Endothelial cell of umbilical vein (primary cell): ENCODE measurements around the gene C5orf24. TPM values are rescaled to one million over a fixed set of nuclear protein-coding genes. Genes with fewer than 3 reads are reported as not detected.

Experiments
- BruUV-seq: library from RNA; stranded (reverse); fragments of 400-500 nt; replicated peaks from 2 replicates; lab custom pipeline; 2021; lab: Mats Ljungman, UMichigan
- CTCF ChIA-PET: fragments of 300-600, 350-600 bp; sonication (Branson Sonifier 250); formaldehyde crosslinking; loops from one replicate; lab custom pipeline; 2021; ENCODE audit warnings: antibody characterized with exemption, inconsistent platforms; lab: Charles Lee
- POLR2A ChIA-PET: fragments of 300-600, 350-600 bp; sonication (Branson Sonifier 250); formaldehyde crosslinking; loops from one replicate; lab custom pipeline; 2021; ENCODE audit warnings: antibody characterized with exemption, inconsistent platforms; lab: Charles Lee
- DNase-seq: peaks from one replicate; pipeline ENCODE4 v3.0.0-alpha.2; 2011; ENCODE audit warnings: low read depth, low spot score
- FAIRE-seq: peaks from 2 replicates; lab custom pipeline; 2011; peaks lifted over from hg19 to GRCh38; lab: Jason Lieb, UNC
- H2AFZ ChIP-seq: 2 replicates; pipeline ENCODE4 v1.6.0; 2012; ENCODE audit warnings: low read depth, low read length, control low read depth, inconsistent platforms
- H3K27ac ChIP-seq: 2 replicates; pipeline ENCODE4 v1.5.1; 2011; ENCODE audit warnings: low read depth, mild to moderate bottlenecking, control low read depth, low read length, moderate library complexity; ENCODE audit not compliant: insufficient read depth
- H3K27me3 ChIP-seq, 2 experiments: 2 replicates each; pipeline versions ENCODE4 v1.6.0 to v1.6.1; 2011; ENCODE audit warnings: low read length in 2 of 2, mixed read lengths in 1 of 2; ENCODE audit not compliant: control insufficient read depth in 2 of 2, insufficient read depth in 2 of 2
- H3K36me3 ChIP-seq, 2 experiments: 2 replicates in 1 of 2; 3 replicates in 1 of 2; pipeline ENCODE4 v1.5.1; 2011; ENCODE audit warnings: low read length in 2 of 2, mild to moderate bottlenecking in 1 of 2, moderate library complexity in 1 of 2; ENCODE audit not compliant: control insufficient read depth in 2 of 2, insufficient read depth in 2 of 2; ENCODE audit errors: extremely low read depth in 1 of 2
- H3K4me1 ChIP-seq: 3 replicates; pipeline ENCODE4 v1.5.1; 2011; ENCODE audit warnings: mild to moderate bottlenecking, low read length; ENCODE audit not compliant: control insufficient read depth, insufficient read depth; ENCODE audit errors: extremely low read depth
- H3K4me2 ChIP-seq: 2 replicates; pipeline ENCODE4 v1.6.1; 2011; ENCODE audit warnings: low read length, control low read depth, mixed read lengths; ENCODE audit not compliant: insufficient read depth
- H3K4me3 ChIP-seq, 3 experiments: fragments of 200-600 bp in 1 of 3; sonication (generic), shearing (Covaris generic) in 1 of 3; replicated peaks in 1 of 3; 2 replicates each; pipeline ENCODE4 v1.5.1; 2011 to 2016; ENCODE audit warnings: control low read depth in 3 of 3, low read length in 3 of 3, mild to moderate bottlenecking in 2 of 3, inconsistent platforms in 1 of 3, low read depth in 1 of 3, moderate library complexity in 1 of 3; ENCODE audit not compliant: insufficient read depth in 1 of 3
- H3K79me2 ChIP-seq: 2 replicates; pipeline ENCODE4 v1.6.0; 2012; ENCODE audit warnings: low read length, inconsistent platforms; ENCODE audit not compliant: control insufficient read depth, insufficient read depth
- H3K9ac ChIP-seq: replicated peaks from 2 replicates; pipeline ENCODE3; 2011; ENCODE audit warnings: low read length, control low read depth; ENCODE audit not compliant: insufficient read depth; ENCODE audit errors: extremely low read depth
- H3K9me1 ChIP-seq: replicated peaks from 3 replicates; pipeline ENCODE4 v1.6.0; 2011; ENCODE audit warnings: mild to moderate bottlenecking, low read length; ENCODE audit not compliant: control insufficient read depth, insufficient read depth; ENCODE audit errors: extremely low read depth
- H3K9me3 ChIP-seq: replicated peaks from 2 replicates; pipeline ENCODE4 v1.5.1; 2012; ENCODE audit warnings: low read length, inconsistent platforms; ENCODE audit not compliant: control insufficient read depth, insufficient read depth
- H4K20me1 ChIP-seq: replicated peaks from 2 replicates; pipeline ENCODE3; 2011; ENCODE audit warnings: mild to moderate bottlenecking, low read length; ENCODE audit not compliant: control insufficient read depth, insufficient read depth; ENCODE audit errors: extremely low read depth
- FOS ChIP-seq: IDR thresholded peaks from 2 replicates; pipeline ENCODE4 v1.6.1; 2011; ENCODE audit warnings: mild to moderate bottlenecking, low read length, moderate library complexity, borderline replicate concordance; ENCODE audit not compliant: insufficient read depth
- JUN ChIP-seq: IDR thresholded peaks from 2 replicates; pipeline ENCODE4 v1.6.1; 2011; ENCODE audit warnings: borderline replicate concordance, low read depth; ENCODE audit not compliant: insufficient read length, insufficient read depth
- MYC ChIP-seq: IDR thresholded peaks from one replicate; pipeline ENCODE4 v1.6.1; 2011; ENCODE audit warnings: mild to moderate bottlenecking, low read depth, low read length
- dilution Hi-C: fragments of 300-500 bp; cut with MboI; formaldehyde crosslinking; loops from one replicate; pipeline ENCODE4 v1.15.0; 2019; ENCODE audit warnings: low sequenced_read_pairs; ENCODE audit not compliant: extremely low pct_ligation_motif_present
- intact Hi-C: fragments of 100-400 bp; cut with micrococcal nuclease; formaldehyde crosslinking; loops from one replicate; pipeline ENCODE4 v1.10.0; 2022
- polyA plus RNA-seq, 4 experiments: library from polyadenylated mRNA; depleted of rRNA in 3 of 4; stranded (reverse) in 3 of 4; unstranded in 1 of 4; fragments of >200 nt; gene quantifications; 2 replicates each; pipeline versions ENCODE4 v1.2.1 to v1.2.3, GENCODE V29; 2011 to 2012; ENCODE audit warnings: missing spikeins in 1 of 4
- total RNA-seq: library from RNA; stranded (reverse); gene quantifications from 2 replicates; pipeline ENCODE4 v1.2.3, GENCODE V29; 2021

C5orf24 gene
- total and polyA plus RNA-seq, 2 donors (not counting 3 experiments of a cell fraction or from before 2014, with no cell fraction given), result 21.7 to 56.2 TPM

DNA sequence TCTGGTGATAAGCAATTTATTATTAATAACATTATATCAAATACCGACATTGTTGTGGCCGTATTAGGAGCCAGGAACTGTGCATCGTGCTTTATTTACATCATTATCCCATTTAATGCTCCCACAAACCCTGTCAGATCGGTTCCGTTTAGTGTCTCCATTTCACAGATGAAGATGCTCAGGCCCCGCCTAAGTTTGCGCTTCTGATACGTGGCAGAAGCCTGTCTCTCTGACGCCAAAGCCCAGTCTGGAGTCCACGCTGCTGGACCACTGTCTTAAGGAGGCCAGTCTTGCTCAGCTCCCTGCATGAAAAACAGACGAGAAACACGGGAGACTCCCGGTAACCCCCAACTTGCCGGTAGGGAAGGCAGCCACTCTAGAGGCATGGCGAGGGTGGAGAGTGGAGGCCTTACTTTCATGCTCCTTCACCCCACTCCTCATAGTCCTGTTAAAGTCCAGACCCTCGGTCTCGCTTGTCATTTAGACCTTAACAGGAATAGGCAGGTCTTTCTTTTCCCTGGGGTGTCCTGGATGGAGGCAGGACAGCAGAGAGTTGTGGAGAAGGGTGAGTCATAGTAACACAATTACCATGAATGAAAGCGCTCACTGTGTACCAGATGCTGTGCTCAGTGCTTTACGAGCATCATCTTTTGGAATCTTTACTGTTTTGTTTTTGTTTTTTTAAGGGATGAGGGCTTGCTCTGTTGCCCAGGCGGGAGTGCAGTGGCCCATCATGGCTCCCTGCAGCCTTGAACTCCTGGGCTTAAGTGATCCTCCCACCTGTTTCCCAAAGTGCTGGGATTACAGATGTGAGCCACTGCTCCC is 29.3 kb downstream of the C5orf24 start:
- Histone ChIP-seq H3K9me3 (no peaks in the 10 kb centered on the region), H3K9me1 (no peaks in the 10 kb centered on the region), H4K20me1 (no peaks in the 10 kb centered on the region), H3K27me3 (no peaks in the 10 kb centered on the region), H3K4me3 (peak overlapping the region; percentile 54 to 95 (median 80)), H3K79me2 (peaks cover 17% of the 10 kb centered on the region), H3K36me3 (peaks cover 0 to 4% of the 10 kb centered on the region in 2 experiments), H3K4me2 (peak overlapping the region; percentile 79), H3K9ac (peak overlapping the region; percentile 89), H3K27ac (peak overlapping the region; percentile 60), H3K4me1 (peaks cover 3% of the 10 kb centered on the region), H2AFZ (peak overlapping the region; percentile 97)
- BruUV-seq, result TSS peak; percentile 35
- intact Hi-C loops (loop anchor here (1.0 kb wide), 3 partner anchors 30 to 137 kb away; partner anchors contain the start of genes C5orf24, CAMLG and PCBD2), dilution Hi-C loops (no loop called here)
- peak; percentile 89 for FAIRE-seq
- CTCF ChIA-PET, result interaction anchor here (2.0 kb wide), 1 partner anchor 10 kb away, joined by 7 read pairs; no protein-coding TSS in a partner anchor
- peak; percentile 75 for DNase-seq
- TF ChIP-seq MYC, result no peak
- TF ChIP-seq FOS, result peak; percentile 77
- peak; percentile 69 for TF ChIP-seq JUN
- POLR2A ChIA-PET, result interaction anchor here (1.4 kb wide), 1 partner anchor 30 kb away, joined by 4 read pairs; the partner anchor contains the start of gene C5orf24

DNA sequence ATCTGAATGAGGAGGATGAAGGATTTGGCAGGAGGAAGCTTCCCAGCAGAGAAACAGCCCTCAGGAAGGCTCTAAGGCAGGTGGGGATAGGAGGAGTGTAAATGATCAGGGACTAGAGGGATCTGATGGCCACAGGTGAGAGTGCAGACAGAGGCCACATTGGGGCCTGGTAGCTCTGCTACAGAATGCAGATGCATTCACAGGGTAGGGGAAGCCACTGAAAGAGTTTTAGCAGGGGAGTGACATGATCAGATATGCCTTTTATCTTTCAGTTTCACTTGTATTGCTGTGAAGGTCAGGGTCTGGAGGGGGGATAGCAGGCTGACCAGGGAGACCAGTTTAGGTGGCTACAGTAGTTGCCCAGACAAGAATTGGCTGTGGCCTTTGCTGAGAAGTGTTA is 31.4 kb downstream of the C5orf24 start:
- dilution Hi-C loops (no loop called here), intact Hi-C loops (no loop called here)
- BruUV-seq, result no TSS peak
- H3K9me3 ChIP-seq, result no peaks in the 10 kb centered on the region
- H3K36me3 ChIP-seq, result peaks cover 0 to 4% of the 10 kb centered on the region in 2 experiments
- POLR2A ChIA-PET, result no interaction called here
- TF ChIP-seq FOS (no peak), MYC (no peak), JUN (no peak)
- CTCF ChIA-PET, result no interaction called here
- H3K27ac ChIP-seq, result no peak overlapping the region
- no peaks in the 10 kb centered on the region for H3K9me1 ChIP-seq
- no peak overlapping the region for H3K4me3 ChIP-seq
- H4K20me1 ChIP-seq, result no peaks in the 10 kb centered on the region
- H3K79me2 ChIP-seq, result peaks cover 23% of the 10 kb centered on the region
- FAIRE-seq, result no peak
- H3K4me2 ChIP-seq, result no peak overlapping the region
- no peak for DNase-seq
- no peaks in the 10 kb centered on the region for H3K27me3 ChIP-seq
- no peak overlapping the region for H2AFZ ChIP-seq
- peaks cover 3% of the 10 kb centered on the region for H3K4me1 ChIP-seq
- no peak overlapping the region for H3K9ac ChIP-seq
